ENCODE results near the gene SPCS1. TPM values are rescaled to one million over a fixed set of nuclear protein-coding genes. Genes with fewer than 3 reads are reported as not detected.

Gene SPCS1
- total RNA-seq, 1 experiment from 2014 or later: 104 TPM

GRCh38 chr3:52754373-52754772, 48.5 kb downstream of the SPCS1 start:
- intact Hi-C loops (cut with micrococcal nuclease; ENCODE audit: unreplicated experiment): no loop called here
- no peak overlapping the region for H3K4me3 ChIP-seq
- H3F3A ChIP-seq (ENCODE audit: insufficient read depth, low read depth): peaks cover 6% of the 10 kb centered on the region; the same call in 1 of the 2 replicates
- H3K27ac ChIP-seq: no peak overlapping the region
- ChIA-PET CTCF (no interaction called here), POLR2A (ENCODE audit: unreplicated experiment) (no interaction called here)
- BruUV-seq (replicated peaks): no TSS peak
- H3K9me2 ChIP-seq (ENCODE audit: insufficient read depth): no peaks in the 10 kb centered on the region
- H3K4me2 ChIP-seq: no peak overlapping the region
- peaks cover 8% of the 10 kb centered on the region; the same call in 1 of the 2 replicates for H3K4me1 ChIP-seq (replicated peaks; ENCODE audit: insufficient read depth)
- H3K9me3 ChIP-seq (ENCODE audit: insufficient read depth, low read depth): no peaks in the 10 kb centered on the region
- DNase-seq: no peak
- no peak for TF ChIP-seq CTCF (conservative IDR thresholded peaks at IDR 0.05)
- no peaks in the 10 kb centered on the region for H3K27me3 ChIP-seq (ENCODE audit: insufficient read depth, low read depth)
- H4K20me1 ChIP-seq (ENCODE audit: insufficient read depth): no peaks in the 10 kb centered on the region
- peaks cover 6% of the 10 kb centered on the region; the same call in 1 of the 2 replicates for H3K36me3 ChIP-seq (ENCODE audit: low read depth)
- H2AFZ ChIP-seq: no peak overlapping the region
- no peaks in the 10 kb centered on the region for H3K79me2 ChIP-seq (ENCODE audit: low read depth)

- no peak overlapping the region for H3K4me3 ChIP-seq
- H3K4me1 ChIP-seq (replicated peaks; ENCODE audit: insufficient read depth): peaks cover 8% of the 10 kb centered on the region; the same call in 1 of the 2 replicates
- no peaks in the 10 kb centered on the region for H4K20me1 ChIP-seq (ENCODE audit: insufficient read depth)
- H3F3A ChIP-seq (ENCODE audit: insufficient read depth, low read depth): peaks cover 6% of the 10 kb centered on the region; the same call in 1 of the 2 replicates
- ChIA-PET CTCF (no interaction called here), POLR2A (ENCODE audit: unreplicated experiment) (no interaction called here)
- H3K4me2 ChIP-seq: no peak overlapping the region
- intact Hi-C loops (cut with micrococcal nuclease; ENCODE audit: unreplicated experiment): no loop called here
- TF ChIP-seq CTCF (conservative IDR thresholded peaks at IDR 0.05) (no peak), EZH2 (IDR thresholded peaks at IDR 0.05; ENCODE audit: low read depth) (no peak)
- no peak for DNase-seq
- H3K9me3 ChIP-seq (ENCODE audit: insufficient read depth, low read depth): no peaks in the 10 kb centered on the region
- H3K36me3 ChIP-seq (ENCODE audit: low read depth): no peaks in the 10 kb centered on the region; the same call in 1 of the 2 replicates
- BruUV-seq (replicated peaks): no TSS peak
- no peak overlapping the region for H2AFZ ChIP-seq
- no peaks in the 10 kb centered on the region for H3K9me2 ChIP-seq (ENCODE audit: insufficient read depth)
- no peak overlapping the region for H3K27ac ChIP-seq
- H3K27me3 ChIP-seq (ENCODE audit: insufficient read depth, low read depth): no peaks in the 10 kb centered on the region
- H3K79me2 ChIP-seq (ENCODE audit: low read depth): no peaks in the 10 kb centered on the region
Observed at GRCh38 chr3:52756141-52756540, 50.2 kb downstream of the SPCS1 start.

Other genes with a start within 250 kb of the SPCS1 start
- gene STAB1, start 210.8 kb upstream of the SPCS1 start, total RNA-seq (2021): 0.04 TPM in 1 of 2 replicates, not detected in the other
- 172 and 215 TPM in 2 replicates for gene NT5DC2, start 172.2 kb upstream of the SPCS1 start, total RNA-seq (2021)
- 13.3 and 16.5 TPM in 2 replicates for gene UQCC5, start 169.5 kb upstream of the SPCS1 start, total RNA-seq (2021)
- gene PBRM1, start 20.2 kb upstream of the SPCS1 start, total RNA-seq (2021): 35.2 and 42.8 TPM in 2 replicates
- gene GNL3, start 20.1 kb upstream of the SPCS1 start, total RNA-seq (2021): 82.3 and 91.2 TPM in 2 replicates
- 42.1 and 48.6 TPM in 2 replicates for gene GLT8D1, start 315 bp upstream of the SPCS1 start, total RNA-seq (2021)
- 26.3 and 36.5 TPM in 2 replicates for gene NEK4, start 64.8 kb downstream of the SPCS1 start, total RNA-seq (2021)
- not detected in 2 replicates for gene ITIH1, start 71.5 kb downstream of the SPCS1 start, total RNA-seq (2021)
- not detected in 2 replicates for gene ITIH3, start 88.7 kb downstream of the SPCS1 start, total RNA-seq (2021)
- 2.5 and 3.2 TPM in 2 replicates for gene ITIH4, start 124.6 kb downstream of the SPCS1 start, total RNA-seq (2021)
- 1.8 TPM in 1 of 2 replicates, not detected in the other for gene MUSTN1, start 128.9 kb downstream of the SPCS1 start, total RNA-seq (2021)
- gene STIMATE, start 191.4 kb downstream of the SPCS1 start, total RNA-seq (2021): 16.8 and 19.7 TPM in 2 replicates